Measurements from ENCODE around the gene FLVCR2. TPM values are rescaled to one million over a fixed set of nuclear protein-coding genes. Genes with fewer than 3 reads are reported as not detected.

Gene FLVCR2
- total and polyA plus RNA-seq, 8 donors: 4.3 to 30.9 (median 7.9) TPM

DNA sequence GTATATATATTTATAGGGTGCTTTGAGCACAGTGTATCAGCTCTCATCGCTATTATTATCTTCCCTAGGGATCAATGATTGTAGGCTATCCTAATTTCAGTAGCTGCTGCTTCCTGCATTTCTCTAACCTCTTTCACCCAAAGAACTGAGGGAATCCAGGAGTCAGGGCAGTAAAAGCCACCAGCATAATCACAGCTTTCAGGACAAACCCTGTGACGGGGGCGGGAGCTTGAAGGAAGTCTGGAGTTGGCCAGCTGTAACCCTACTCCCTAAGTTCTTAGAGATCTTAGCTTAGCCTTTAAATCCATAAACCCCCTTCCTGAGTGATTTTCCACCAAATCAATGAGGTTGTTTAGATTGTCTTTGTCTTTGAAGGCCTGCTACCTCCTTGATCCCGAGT, 33.7 kb downstream of the FLVCR2 start:
- H3K4me3 ChIP-seq: no peak overlapping the region
- no peak for ATAC-seq
- no peak overlapping the region for H3K27ac ChIP-seq
- TF ChIP-seq CTCF (IDR thresholded peaks at IDR 0.05): no peak
- H3K4me1 ChIP-seq: peaks cover 11 to 61% of the 10 kb centered on the region in 2 donors
- intact Hi-C loops (cut with DNase I): no loop called here
- no peaks in the 10 kb centered on the region for H3K27me3 ChIP-seq
- peaks cover 0 to 9% of the 10 kb centered on the region in 2 donors for H3K9me3 ChIP-seq
- no peaks in the 10 kb centered on the region for H3K36me3 ChIP-seq
- DNase-seq: no peak

DNA sequence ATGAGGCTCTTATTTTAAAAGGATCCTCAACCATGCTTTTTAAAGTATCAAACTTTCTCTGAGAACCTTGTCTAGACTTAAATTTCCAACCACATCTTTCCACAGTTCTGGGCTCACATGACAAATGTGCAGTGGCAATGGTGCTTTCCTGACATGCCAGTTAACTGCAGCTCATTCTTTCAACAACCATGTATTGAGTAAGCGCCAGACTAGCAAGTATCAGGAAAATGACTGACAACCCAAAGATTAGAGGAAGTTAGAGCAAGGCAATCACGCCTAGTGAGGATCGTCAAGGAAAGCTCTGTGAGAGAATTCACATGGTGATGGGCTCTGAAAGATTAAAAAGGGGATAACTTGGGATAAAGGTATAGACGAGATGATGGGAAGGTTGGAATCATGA, 35.8 kb downstream of the FLVCR2 start:
- Histone ChIP-seq H3K4me3 (no peak overlapping the region), H3K27me3 (no peaks in the 10 kb centered on the region), H3K9me3 (no peaks in the 10 kb centered on the region), H3K4me1 (peaks cover 11 to 57% of the 10 kb centered on the region in 2 donors), H3K27ac (peak overlapping the region in 1 of 2 donors; percentile 93), H3K36me3 (no peaks in the 10 kb centered on the region)
- DNase-seq (no peak), ATAC-seq (peak; percentile 31)
- intact Hi-C loops (cut with DNase I): no loop called here
- no peak for TF ChIP-seq CTCF (IDR thresholded peaks at IDR 0.05)

DNA sequence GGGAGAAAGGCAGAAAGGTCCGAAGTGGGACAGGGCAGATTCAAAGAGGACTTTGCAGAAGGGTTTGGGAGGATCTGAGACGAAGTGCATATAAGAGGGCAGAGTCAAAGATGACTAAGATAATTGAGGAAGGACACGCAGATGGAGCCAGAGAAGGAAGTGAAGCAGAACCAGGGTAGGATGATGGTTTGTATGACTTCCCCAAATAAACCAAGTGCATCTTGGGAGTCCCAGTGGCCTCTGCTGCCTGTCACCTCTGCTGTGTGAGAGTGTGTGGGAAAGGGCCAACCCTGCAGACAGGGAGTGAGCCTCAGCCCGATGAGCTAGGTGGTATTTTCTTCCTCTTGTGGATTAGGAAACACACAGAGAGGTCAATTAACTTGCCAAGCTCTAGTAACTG, 36.8 kb downstream of the FLVCR2 start:
- intact Hi-C loops (cut with DNase I): no loop called here
- Histone ChIP-seq H3K27ac (peak overlapping the region in 1 of 2 donors; percentile 93), H3K4me1 (peaks cover 6 to 50% of the 10 kb centered on the region in 2 donors), H3K27me3 (no peaks in the 10 kb centered on the region), H3K4me3 (no peak overlapping the region), H3K9me3 (no peaks in the 10 kb centered on the region), H3K36me3 (no peaks in the 10 kb centered on the region)
- no peak for TF ChIP-seq CTCF (IDR thresholded peaks at IDR 0.05)
- peak in 2 of 4 donors; percentile 65 to 70 for DNase-seq
- ATAC-seq: peak; percentile 77

DNA sequence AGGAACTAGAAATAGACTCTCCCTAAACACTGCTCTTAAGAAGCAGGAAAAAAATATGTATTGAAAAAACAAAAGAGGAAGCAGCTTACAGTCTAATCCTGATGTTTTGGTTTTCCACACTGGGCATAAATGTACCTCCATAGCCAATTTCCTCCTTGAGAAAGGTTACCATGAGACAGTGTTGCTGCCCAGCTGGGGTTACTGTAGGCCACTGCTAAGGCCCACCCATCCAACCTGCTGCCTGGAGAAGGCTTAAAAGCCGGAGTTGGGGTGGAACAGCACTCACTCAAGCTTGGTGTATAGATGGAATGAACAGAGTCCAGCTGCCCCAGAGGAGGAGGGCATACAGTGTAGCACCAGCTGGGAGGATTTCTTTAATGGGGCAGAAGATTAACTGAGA, 41.1 kb downstream of the FLVCR2 start:
- H3K36me3 ChIP-seq: no peaks in the 10 kb centered on the region
- intact Hi-C loops (cut with DNase I): no loop called here
- no peak overlapping the region for H3K27ac ChIP-seq
- no peaks in the 10 kb centered on the region for H3K9me3 ChIP-seq
- DNase-seq: no peak
- H3K4me1 ChIP-seq: peaks cover 0 to 24% of the 10 kb centered on the region in 2 donors
- ATAC-seq: no peak
- TF ChIP-seq CTCF (IDR thresholded peaks at IDR 0.05): no peak
- no peaks in the 10 kb centered on the region for H3K27me3 ChIP-seq
- no peak overlapping the region for H3K4me3 ChIP-seq

DNA sequence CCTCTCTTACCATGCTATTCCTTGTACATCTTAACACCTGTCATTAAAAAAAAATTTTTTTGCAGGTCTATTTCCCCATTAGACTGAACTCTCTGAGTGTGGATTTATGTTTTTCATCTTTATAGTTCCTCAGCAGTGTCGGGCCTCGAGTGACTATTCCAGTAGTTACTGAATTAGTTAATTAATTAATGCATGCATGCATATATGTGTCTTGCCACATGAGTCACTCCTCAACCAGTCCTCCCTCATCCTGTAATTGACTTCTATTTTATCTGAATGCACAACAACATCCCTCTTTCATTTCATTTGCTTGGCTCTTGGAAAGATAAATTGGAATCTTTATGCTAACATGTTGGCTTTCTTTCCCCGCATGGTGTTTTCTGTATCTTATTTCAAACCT, 46.6 kb downstream of the FLVCR2 start:
- no peak overlapping the region for H3K27ac ChIP-seq
- H3K9me3 ChIP-seq: no peaks in the 10 kb centered on the region
- H3K4me3 ChIP-seq: no peak overlapping the region
- H3K4me1 ChIP-seq: peaks cover 0 to 5% of the 10 kb centered on the region in 2 donors
- no peaks in the 10 kb centered on the region for H3K27me3 ChIP-seq
- DNase-seq (no peak), ATAC-seq (no peak)
- intact Hi-C loops (cut with DNase I): no loop called here
- TF ChIP-seq CTCF (IDR thresholded peaks at IDR 0.05): no peak
- H3K36me3 ChIP-seq: no peaks in the 10 kb centered on the region

All from left lung (tissue), 10 donors.